ENCODE results near the gene SETD3. TPM values are rescaled to one million over a fixed set of nuclear protein-coding genes. Genes with fewer than 3 reads are reported as not detected.

SETD3 gene
- total RNA-seq, 1 donor from 2014 or later = 49.1 TPM

GRCh38 chr14:99359906-99360305 is 120.8 kb downstream of the SETD3 start:
- no peaks in the 10 kb centered on the region for H3K36me3 Mint-ChIP-seq (ENCODE audit: unreplicated experiment)
- TF ChIP-seq, protein P1, sequence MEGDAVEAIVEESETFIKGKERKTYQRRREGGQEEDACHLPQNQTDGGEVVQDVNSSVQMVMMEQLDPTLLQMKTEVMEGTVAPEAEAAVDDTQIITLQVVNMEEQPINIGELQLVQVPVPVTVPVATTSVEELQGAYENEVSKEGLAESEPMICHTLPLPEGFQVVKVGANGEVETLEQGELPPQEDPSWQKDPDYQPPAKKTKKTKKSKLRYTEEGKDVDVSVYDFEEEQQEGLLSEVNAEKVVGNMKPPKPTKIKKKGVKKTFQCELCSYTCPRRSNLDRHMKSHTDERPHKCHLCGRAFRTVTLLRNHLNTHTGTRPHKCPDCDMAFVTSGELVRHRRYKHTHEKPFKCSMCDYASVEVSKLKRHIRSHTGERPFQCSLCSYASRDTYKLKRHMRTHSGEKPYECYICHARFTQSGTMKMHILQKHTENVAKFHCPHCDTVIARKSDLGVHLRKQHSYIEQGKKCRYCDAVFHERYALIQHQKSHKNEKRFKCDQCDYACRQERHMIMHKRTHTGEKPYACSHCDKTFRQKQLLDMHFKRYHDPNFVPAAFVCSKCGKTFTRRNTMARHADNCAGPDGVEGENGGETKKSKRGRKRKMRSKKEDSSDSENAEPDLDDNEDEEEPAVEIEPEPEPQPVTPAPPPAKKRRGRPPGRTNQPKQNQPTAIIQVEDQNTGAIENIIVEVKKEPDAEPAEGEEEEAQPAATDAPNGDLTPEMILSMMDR (IDR thresholded peaks at IDR 0.05) = no peak
- no peak overlapping the region for H3K4me3 Mint-ChIP-seq (ENCODE audit: unreplicated experiment)
- no peaks in the 10 kb centered on the region for H3K27me3 Mint-ChIP-seq (ENCODE audit: unreplicated experiment)
- no peaks in the 10 kb centered on the region for H3K4me1 Mint-ChIP-seq (ENCODE audit: unreplicated experiment)
- DNase-seq (ENCODE audit: extremely low spot score, unreplicated experiment) = no peak
- H3K9me3 Mint-ChIP-seq (ENCODE audit: unreplicated experiment) = no peaks in the 10 kb centered on the region
- no peak overlapping the region for H3K27ac Mint-ChIP-seq (ENCODE audit: unreplicated experiment)

- no peaks in the 10 kb centered on the region for H3K36me3 Mint-ChIP-seq (ENCODE audit: unreplicated experiment)
- no peak overlapping the region for H3K4me3 Mint-ChIP-seq (ENCODE audit: unreplicated experiment)
- no peaks in the 10 kb centered on the region for H3K27me3 Mint-ChIP-seq (ENCODE audit: unreplicated experiment)
- no peak for DNase-seq (ENCODE audit: extremely low spot score, unreplicated experiment)
- TF ChIP-seq, protein P1 (IDR thresholded peaks at IDR 0.05) = no peak
- no peak overlapping the region for H3K27ac Mint-ChIP-seq (ENCODE audit: unreplicated experiment)
- H3K4me1 Mint-ChIP-seq (ENCODE audit: unreplicated experiment) = no peaks in the 10 kb centered on the region
- H3K9me3 Mint-ChIP-seq (ENCODE audit: unreplicated experiment) = no peaks in the 10 kb centered on the region
Observed at GRCh38 chr14:99357916-99358390, 122.7 kb downstream of the SETD3 start.

GRCh38 chr14:99357151-99357915 is 123.3 kb downstream of the SETD3 start:
- no peak for DNase-seq (ENCODE audit: extremely low spot score, unreplicated experiment)
- Mint-ChIP-seq H3K36me3 (ENCODE audit: unreplicated experiment) (no peaks in the 10 kb centered on the region), H3K4me3 (ENCODE audit: unreplicated experiment) (no peak overlapping the region), H3K4me1 (ENCODE audit: unreplicated experiment) (no peaks in the 10 kb centered on the region), H3K9me3 (ENCODE audit: unreplicated experiment) (no peaks in the 10 kb centered on the region), H3K27me3 (ENCODE audit: unreplicated experiment) (no peaks in the 10 kb centered on the region), H3K27ac (ENCODE audit: unreplicated experiment) (no peak overlapping the region)
- TF ChIP-seq, protein P1 (IDR thresholded peaks at IDR 0.05) = no peak

- no peaks in the 10 kb centered on the region for H3K4me1 Mint-ChIP-seq (ENCODE audit: unreplicated experiment)
- TF ChIP-seq, protein P1 (IDR thresholded peaks at IDR 0.05) = no peak
- no peak for DNase-seq (ENCODE audit: extremely low spot score, unreplicated experiment)
Observed at GRCh38 chr14:99356031-99356608, 124.5 kb downstream of the SETD3 start.

GRCh38 chr14:99354166-99354875 is 126.3 kb downstream of the SETD3 start:
- no peak for DNase-seq (ENCODE audit: extremely low spot score, unreplicated experiment)
- TF ChIP-seq, protein P1 (IDR thresholded peaks at IDR 0.05) = no peak
- H3K27ac Mint-ChIP-seq (ENCODE audit: unreplicated experiment) = no peak overlapping the region
- H3K4me3 Mint-ChIP-seq (ENCODE audit: unreplicated experiment) = no peak overlapping the region
- no peaks in the 10 kb centered on the region for H3K27me3 Mint-ChIP-seq (ENCODE audit: unreplicated experiment)
- no peaks in the 10 kb centered on the region for H3K9me3 Mint-ChIP-seq (ENCODE audit: unreplicated experiment)
- H3K4me1 Mint-ChIP-seq (ENCODE audit: unreplicated experiment) = no peaks in the 10 kb centered on the region
- no peaks in the 10 kb centered on the region for H3K36me3 Mint-ChIP-seq (ENCODE audit: unreplicated experiment)

More at GRCh38 chr14:99356031-99356608, 124.5 kb downstream of the SETD3 start:
- no peaks in the 10 kb centered on the region for H3K27me3 Mint-ChIP-seq (ENCODE audit: unreplicated experiment)
- H3K4me3 Mint-ChIP-seq (ENCODE audit: unreplicated experiment) = no peak overlapping the region
- H3K27ac Mint-ChIP-seq (ENCODE audit: unreplicated experiment) = no peak overlapping the region
- H3K9me3 Mint-ChIP-seq (ENCODE audit: unreplicated experiment) = no peaks in the 10 kb centered on the region
- H3K36me3 Mint-ChIP-seq (ENCODE audit: unreplicated experiment) = no peaks in the 10 kb centered on the region
